ENCODE measurements around the gene ZNF366. TPM values are rescaled to one million over a fixed set of nuclear protein-coding genes. Genes with fewer than 3 reads are reported as not detected.

The ZNF366 gene
- polyA plus RNA-seq, 1 donor from 2014 or later: not detected

DNA sequence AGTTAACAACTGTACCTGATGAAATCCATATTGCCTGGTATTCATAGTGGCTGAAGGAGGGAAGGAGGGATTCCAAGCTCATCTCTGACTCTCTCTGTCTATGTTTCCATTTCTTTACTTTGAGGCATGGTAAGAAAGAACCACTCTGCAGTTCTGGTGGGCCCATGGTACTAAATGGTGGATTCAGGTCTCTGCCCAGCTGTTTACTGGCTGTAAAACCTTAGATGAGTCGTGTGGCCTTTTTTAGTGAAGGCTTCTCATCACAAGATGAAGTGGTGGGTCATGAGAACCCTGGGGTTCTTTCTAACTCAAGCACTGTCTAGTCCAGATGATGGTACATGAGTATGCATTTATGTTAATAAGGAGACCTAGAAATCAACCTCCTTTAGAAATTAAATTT lies 49.7 kb downstream of the ZNF366 start:
- H3K9me3 Mint-ChIP-seq: no peaks in the 10 kb centered on the region
- H3K4me1 Mint-ChIP-seq: peaks cover 5 to 22% (median 8%) of the 10 kb centered on the region in 3 donors
- H3K27me3 Mint-ChIP-seq: no peaks in the 10 kb centered on the region
- H3K27ac Mint-ChIP-seq: no peak overlapping the region
- no peaks in the 10 kb centered on the region for H3K36me3 Mint-ChIP-seq
- H3K4me3 Mint-ChIP-seq: no peak overlapping the region

DNA sequence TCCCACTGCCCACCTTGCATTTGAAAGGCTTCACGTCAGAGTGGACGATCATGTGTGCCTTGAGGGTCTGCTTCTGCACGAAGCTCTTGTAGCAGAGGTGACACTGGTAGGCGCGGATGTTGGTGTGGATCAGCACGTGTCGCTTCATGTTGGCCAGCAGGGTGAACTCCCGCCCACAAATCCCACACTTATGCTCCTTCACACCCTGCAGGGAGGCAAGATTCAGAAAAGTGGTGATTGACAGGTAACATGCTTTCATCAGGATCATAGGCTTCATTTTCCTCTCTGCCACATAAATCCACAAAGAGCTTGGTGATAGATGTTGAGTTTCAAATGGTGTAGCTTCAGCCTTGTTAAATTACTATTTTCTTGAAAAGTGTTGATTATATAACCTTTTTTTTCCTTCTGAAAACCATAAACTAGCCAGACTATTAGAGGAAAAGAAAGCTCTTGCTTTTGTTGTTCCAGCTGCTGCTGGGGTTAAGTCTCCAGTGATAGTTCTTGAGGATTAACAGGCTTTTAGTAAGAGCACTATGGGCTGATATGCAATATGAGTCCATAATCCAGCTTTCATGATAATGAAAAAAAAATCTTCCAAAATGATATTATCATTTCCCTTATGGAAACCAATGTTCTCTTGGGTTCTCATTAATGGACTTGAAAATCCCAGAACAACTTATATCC lies 50.7 kb downstream of the ZNF366 start:
- Mint-ChIP-seq H3K27me3 (no peaks in the 10 kb centered on the region), H3K4me3 (peak overlapping the region in 1 of 4 donors; percentile 52), H3K4me1 (peaks cover 13 to 31% (median 14%) of the 10 kb centered on the region in 3 donors)

DNA sequence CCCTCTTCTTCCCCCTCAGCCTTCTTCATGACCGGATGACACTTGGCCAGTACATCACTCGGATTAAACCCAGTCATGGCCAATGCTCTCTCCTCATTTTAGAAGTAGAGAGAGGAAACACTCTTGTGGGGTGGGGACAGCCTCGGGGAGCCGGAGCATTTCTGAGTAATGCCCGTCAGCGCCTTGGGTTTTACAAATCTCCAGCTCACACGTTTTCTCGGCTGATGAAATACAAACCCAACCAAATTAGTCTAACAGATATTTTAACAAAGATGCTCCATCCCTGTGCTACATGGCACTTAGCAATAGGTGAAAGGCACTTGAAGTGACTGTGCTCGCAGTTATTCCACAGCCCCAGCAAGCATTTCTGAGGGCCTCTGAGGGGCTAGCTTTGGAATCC lies 51.7 kb downstream of the ZNF366 start:
- Mint-ChIP-seq H3K4me3 (no peak overlapping the region), H3K4me1 (peaks cover 20 to 35% (median 22%) of the 10 kb centered on the region in 3 donors), H3K36me3 (no peaks in the 10 kb centered on the region), H3K27ac (no peak overlapping the region), H3K9me3 (no peaks in the 10 kb centered on the region), H3K27me3 (no peaks in the 10 kb centered on the region)

More for the DNA sequence above, 50.7 kb downstream of the ZNF366 start:
- Mint-ChIP-seq H3K27ac (no peak overlapping the region), H3K36me3 (no peaks in the 10 kb centered on the region), H3K9me3 (no peaks in the 10 kb centered on the region)

DNA sequence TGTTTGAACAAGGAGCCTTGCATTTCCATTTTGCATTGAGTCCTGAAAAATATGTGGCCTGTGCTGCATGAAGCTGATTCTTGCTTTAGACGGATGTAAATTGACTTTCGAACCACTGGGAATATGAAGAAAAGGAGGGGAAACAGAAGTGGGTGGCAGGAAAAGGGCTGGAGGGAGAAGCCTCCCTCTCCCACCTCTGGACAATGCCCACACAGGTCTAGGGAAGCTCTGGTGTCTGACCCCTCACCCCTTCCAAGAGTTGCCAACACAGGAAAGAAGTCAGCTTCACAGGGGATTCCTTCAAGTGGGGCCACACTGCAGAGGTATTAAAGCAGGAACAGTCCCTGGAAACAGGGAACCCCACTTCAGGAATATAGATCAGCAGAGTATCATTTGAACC lies 52.2 kb downstream of the ZNF366 start:
- Mint-ChIP-seq H3K9me3 (no peaks in the 10 kb centered on the region), H3K4me1 (peaks cover 20 to 35% (median 23%) of the 10 kb centered on the region in 3 donors), H3K27me3 (no peaks in the 10 kb centered on the region), H3K4me3 (no peak overlapping the region), H3K36me3 (no peaks in the 10 kb centered on the region), H3K27ac (no peak overlapping the region)

DNA sequence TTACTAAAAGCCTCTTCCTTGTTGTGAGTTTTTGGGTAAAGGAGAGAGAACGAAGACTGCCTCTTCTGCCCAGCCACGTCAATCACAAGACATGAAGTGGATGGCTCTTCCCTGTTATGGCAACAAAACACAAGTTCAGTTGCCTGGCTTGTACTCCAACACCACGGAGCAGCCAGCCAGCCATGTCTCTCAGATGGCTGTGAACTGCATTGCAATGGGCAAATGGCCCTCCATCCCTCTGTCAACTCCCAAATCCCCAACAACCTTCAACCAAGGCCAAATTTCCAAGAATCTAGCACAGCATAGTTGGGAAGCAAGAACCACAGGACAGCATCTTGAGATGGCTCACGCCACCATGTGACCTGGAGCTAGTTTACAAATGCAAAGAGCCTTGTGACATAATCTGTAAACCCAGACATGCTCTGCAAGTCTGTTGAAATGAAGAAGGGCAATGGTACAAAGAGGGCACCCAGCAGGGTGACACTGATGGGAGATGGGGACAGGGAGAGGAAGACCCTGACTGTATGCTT lies 53.9 kb downstream of the ZNF366 start:
- peak overlapping the region in 1 of 3 donors; percentile 28 for H3K27ac Mint-ChIP-seq
- no peaks in the 10 kb centered on the region for H3K9me3 Mint-ChIP-seq
- peaks cover 2% of the 10 kb centered on the region for H3K36me3 Mint-ChIP-seq
- no peaks in the 10 kb centered on the region for H3K27me3 Mint-ChIP-seq
- H3K4me1 Mint-ChIP-seq: peaks cover 20 to 34% (median 23%) of the 10 kb centered on the region in 3 donors
- peak overlapping the region in 1 of 4 donors; percentile 90 for H3K4me3 Mint-ChIP-seq

DNA sequence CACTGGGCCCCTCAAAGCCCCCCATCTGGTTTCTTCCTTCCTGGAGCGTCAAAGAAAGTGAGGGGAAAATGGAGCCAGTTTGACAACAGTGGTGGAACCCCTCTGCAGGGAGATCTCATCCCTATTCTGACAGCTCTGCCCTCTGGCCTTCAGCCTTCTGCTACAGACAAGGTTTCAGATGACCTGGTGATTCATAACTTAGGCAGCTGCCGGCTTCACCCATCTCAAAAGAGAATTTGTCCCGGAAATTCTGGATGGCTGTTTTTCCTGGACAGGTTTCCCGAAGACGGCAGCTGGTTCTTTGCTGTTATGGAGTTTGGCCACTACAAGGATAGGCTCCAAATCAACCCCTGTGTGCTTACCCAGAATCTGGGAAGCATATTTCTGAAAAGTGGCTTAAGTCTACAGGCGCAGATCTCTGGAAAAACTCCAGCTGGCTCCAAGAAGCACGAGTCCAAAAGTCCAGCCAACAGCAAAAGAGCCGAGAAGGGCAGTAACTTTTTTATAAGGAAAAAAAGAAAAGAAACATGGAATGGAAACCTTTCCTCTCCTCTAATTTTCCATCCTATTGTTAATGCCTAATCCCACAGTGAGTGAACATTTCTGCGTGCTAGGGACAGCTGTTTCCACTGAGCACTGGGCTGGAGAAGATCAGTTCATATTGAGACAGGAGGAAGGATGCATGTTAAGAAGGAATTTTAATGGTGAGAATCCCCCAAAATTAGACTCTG lies 54.5 kb downstream of the ZNF366 start:
- peak overlapping the region in 2 of 4 donors; percentile 77 to 90 for H3K4me3 Mint-ChIP-seq
- peaks cover 20 to 34% (median 23%) of the 10 kb centered on the region in 3 donors for H3K4me1 Mint-ChIP-seq
- no peaks in the 10 kb centered on the region for H3K27me3 Mint-ChIP-seq
- H3K36me3 Mint-ChIP-seq: peaks cover 2% of the 10 kb centered on the region
- peak overlapping the region in 2 of 3 donors; percentile 46 to 91 for H3K27ac Mint-ChIP-seq
- no peaks in the 10 kb centered on the region for H3K9me3 Mint-ChIP-seq

DNA sequence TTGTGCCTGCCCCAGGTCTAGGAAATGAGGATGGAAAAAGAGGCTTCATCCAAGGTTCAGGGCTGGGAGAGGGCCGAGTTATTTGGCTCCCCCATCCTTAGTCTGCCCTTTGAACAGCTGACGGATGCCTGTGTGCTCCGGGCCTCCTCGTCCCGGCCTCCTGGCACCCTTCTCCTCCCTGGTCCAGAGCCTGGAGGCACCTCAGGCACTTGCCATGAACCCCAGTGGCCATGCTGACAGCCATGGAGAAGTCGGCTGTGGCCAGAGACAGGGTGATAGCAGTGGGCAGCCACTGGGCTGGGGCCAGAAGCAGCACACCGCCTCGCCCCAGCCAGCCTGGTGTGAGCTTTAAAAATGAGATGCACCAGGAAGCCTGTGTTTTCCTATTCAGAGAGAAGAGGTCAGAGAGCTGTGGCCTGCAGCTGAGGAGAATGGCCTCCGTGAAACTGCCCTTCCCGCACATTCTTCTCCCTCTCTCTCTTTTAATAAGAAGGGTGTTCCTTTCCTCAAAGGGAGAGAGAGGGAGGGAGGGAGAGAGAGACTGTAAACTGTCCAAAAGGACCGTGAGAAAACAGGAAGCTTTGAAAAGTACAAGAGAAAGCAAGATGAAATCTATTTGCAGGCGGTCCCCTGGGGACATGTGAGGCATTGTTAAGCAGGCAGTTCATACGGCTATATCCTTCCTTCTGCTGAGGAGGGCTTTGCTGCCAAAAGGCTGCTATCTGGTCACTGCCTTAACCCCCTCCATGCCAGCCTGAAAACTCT lies 55.3 kb downstream of the ZNF366 start:
- peaks cover 20 to 34% (median 23%) of the 10 kb centered on the region in 3 donors for H3K4me1 Mint-ChIP-seq
- H3K36me3 Mint-ChIP-seq: peaks cover 2% of the 10 kb centered on the region
- H3K9me3 Mint-ChIP-seq: no peaks in the 10 kb centered on the region
- no peaks in the 10 kb centered on the region for H3K27me3 Mint-ChIP-seq
- H3K27ac Mint-ChIP-seq: peak overlapping the region; percentile 46 to 91 (median 51)
- H3K4me3 Mint-ChIP-seq: peak overlapping the region; percentile 12 to 90 (median 60)

DNA sequence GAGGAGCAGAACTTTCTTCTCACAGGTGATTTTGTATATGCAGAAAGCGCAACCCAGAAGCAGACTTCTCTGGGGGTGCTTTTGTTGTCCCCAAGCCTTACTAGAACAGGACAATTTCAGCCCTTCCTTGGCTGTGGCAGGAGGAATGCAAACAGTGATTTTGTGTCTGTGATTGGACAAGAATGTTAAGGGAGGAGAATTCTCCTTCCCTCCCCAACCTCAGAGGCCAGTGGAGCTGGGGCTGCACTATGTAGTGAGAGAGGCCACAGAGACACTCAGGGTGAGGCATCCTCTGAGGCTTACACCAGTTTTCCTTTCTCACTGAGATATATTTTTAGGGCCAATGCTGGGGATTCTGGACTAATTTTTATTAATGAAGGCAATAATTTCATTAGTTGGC lies 58.8 kb downstream of the ZNF366 start:
- Mint-ChIP-seq H3K27ac (no peak overlapping the region), H3K4me3 (no peak overlapping the region), H3K4me1 (peaks cover 17 to 25% (median 23%) of the 10 kb centered on the region in 3 donors)

DNA sequence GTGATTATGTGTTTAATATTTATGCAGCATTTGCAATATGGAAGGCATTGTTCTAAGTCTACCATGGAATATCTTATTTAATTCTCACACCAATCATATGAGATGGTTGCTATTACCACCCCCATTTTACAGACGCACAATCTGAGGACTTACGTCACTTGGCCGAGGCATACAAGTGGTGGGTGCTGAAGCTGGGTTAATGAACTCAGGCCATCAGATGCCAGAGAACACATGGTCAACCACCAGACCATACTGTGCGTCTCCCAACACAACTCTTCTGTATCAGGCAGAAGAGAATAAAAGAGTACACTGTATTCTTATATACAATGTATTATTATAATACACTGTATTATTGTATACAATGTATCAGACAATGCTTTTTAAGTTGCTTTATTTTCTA lies 59.5 kb downstream of the ZNF366 start:
- Mint-ChIP-seq H3K4me1 (peaks cover 15 to 19% (median 16%) of the 10 kb centered on the region in 3 donors), H3K9me3 (no peaks in the 10 kb centered on the region), H3K36me3 (peaks cover 2% of the 10 kb centered on the region), H3K27me3 (no peaks in the 10 kb centered on the region), H3K27ac (no peak overlapping the region), H3K4me3 (no peak overlapping the region)

More for the DNA sequence above, 58.8 kb downstream of the ZNF366 start:
- peaks cover 2% of the 10 kb centered on the region for H3K36me3 Mint-ChIP-seq
- H3K27me3 Mint-ChIP-seq: no peaks in the 10 kb centered on the region
- H3K9me3 Mint-ChIP-seq: no peaks in the 10 kb centered on the region

DNA sequence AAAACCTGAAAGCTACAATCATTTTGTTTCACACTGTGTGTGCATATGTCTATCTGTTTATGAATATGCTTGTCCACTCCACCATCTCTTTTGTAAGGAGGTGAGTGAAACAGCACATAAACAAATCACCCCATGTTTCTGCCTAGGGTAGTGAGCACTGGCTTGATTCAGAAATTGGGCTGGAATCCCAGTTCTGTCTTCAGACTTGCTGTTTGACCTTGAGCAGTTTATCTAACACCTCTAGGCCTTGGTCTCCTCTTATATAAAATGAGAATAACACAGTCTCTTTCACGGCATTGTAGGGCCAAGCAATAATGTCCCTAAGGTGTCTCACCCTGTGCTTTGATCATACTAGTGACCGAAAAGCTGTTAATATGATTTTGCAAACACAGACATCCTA lies 61.2 kb downstream of the ZNF366 start:
- H3K4me3 Mint-ChIP-seq: no peak overlapping the region

DNA sequence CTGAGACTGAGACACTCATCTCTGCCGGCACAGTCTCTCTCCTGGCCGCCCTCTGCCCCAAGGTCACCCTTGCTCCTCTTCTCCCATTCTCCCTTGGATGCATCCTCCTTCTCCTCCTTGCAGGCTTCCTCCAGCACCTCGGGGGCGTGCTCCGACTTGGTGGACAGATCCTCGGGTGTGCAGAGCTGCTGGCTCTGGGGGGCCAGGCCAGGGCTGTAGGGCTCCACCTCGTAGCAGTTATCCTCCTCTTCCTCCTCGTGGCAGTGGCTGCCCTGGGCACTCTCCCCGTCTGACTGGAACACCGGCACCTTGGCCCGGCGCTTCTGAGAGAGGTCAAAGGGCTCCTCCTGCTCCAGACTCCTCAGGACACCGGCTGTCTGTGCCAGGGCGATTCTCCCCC lies 63.3 kb downstream of the ZNF366 start:
- peaks cover 0 to 3% (median 0%) of the 10 kb centered on the region in 3 donors for H3K4me1 Mint-ChIP-seq
- no peaks in the 10 kb centered on the region for H3K9me3 Mint-ChIP-seq
- peaks cover 2% of the 10 kb centered on the region for H3K36me3 Mint-ChIP-seq
- no peak overlapping the region for H3K4me3 Mint-ChIP-seq
- H3K27me3 Mint-ChIP-seq: no peaks in the 10 kb centered on the region
- H3K27ac Mint-ChIP-seq: no peak overlapping the region

More for the DNA sequence above, 61.2 kb downstream of the ZNF366 start:
- Mint-ChIP-seq H3K9me3 (no peaks in the 10 kb centered on the region), H3K36me3 (peaks cover 2% of the 10 kb centered on the region), H3K27ac (no peak overlapping the region), H3K4me1 (peaks cover 3 to 5% (median 4%) of the 10 kb centered on the region in 3 donors), H3K27me3 (no peaks in the 10 kb centered on the region)

DNA sequence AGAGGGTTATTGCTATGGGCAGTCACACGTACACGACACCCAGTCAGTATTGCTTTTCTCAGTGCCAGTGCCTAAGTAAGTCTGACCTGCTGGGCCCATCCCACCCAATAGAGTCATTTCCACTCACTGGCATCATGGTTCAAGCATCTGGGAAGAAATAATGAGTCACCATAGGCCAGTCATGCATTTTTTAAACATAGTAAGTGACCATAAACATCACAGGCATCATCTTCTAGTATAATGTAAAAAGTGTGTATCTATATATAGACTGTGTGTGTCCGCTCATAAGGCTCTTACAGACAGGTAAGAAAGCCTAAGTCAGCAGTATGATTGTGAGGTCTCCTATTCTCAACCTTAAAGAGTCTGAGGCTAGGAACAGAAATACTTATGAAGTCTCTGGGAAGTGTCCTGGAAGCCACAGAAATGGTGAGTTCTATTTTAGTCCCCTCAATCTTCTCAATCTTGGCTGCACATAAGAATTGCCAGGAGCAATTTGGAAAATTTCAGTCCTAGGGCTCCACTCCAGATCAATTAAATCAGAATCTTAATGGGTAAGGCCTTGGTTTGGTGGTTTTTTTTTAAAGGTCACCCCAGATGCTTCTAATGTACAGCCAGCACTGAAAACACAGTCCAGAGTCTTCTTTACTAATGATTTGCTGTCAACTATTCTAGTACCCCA lies 65.2 kb downstream of the ZNF366 start:
- H3K9me3 Mint-ChIP-seq: peaks cover 0 to 2% (median 0%) of the 10 kb centered on the region in 3 donors
- H3K4me3 Mint-ChIP-seq: no peak overlapping the region
- no peaks in the 10 kb centered on the region for H3K4me1 Mint-ChIP-seq
- H3K36me3 Mint-ChIP-seq: no peaks in the 10 kb centered on the region
- no peak overlapping the region for H3K27ac Mint-ChIP-seq
- H3K27me3 Mint-ChIP-seq: no peaks in the 10 kb centered on the region

DNA sequence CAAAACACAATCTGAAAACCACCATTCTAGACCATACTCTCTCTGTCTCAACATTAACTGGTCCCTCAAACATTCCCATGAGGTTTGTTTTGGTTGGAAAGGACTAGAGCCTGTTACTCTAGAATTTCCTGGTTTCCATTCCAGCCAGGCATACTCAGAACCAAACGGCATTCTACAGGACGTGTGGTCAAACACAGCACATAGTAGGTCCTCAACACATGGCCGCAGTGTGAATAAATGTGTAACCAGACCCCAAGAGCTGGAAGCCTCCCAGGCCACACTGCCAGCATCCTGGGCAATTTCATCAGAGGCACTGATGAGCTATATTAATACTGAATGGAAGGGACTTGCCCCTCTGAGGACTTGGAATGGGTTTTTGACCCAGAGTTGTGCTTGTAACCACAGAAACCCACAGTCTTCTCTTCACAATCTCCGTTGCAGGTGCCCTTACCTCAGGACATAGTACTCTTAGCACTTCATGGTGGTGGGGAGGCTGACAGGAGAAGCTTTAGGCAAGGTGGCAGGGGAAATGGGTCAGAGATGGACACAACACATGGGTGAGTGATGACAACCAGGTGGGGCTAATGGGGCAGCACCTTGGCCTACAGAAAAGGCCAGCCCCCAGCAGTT lies 66.0 kb downstream of the ZNF366 start:
- Mint-ChIP-seq H3K4me3 (no peak overlapping the region), H3K27ac (no peak overlapping the region), H3K9me3 (peaks cover 0 to 2% (median 0%) of the 10 kb centered on the region in 3 donors), H3K4me1 (no peaks in the 10 kb centered on the region), H3K36me3 (no peaks in the 10 kb centered on the region), H3K27me3 (no peaks in the 10 kb centered on the region)

DNA sequence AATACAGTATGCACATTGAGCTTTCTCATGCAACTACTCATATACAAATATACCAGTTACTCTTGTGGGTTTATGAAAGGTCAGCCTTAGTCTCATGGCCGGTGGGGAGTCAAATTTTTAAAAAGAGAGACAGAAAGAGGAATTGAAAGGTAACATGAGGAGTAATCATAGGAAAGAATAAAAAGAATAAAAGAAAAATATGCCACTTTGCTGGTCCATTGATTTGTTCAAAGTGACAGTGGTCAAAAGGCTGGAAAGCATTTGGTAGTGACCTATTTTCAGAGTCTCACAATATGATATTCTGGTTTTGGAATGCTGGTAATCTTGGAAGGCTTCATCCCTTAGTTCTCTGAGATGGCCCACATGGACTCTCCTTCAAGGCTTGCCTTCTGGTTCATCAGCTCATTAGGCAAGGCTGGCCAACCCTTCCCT lies 67.0 kb downstream of the ZNF366 start:
- Mint-ChIP-seq H3K9me3 (peaks cover 0 to 2% (median 0%) of the 10 kb centered on the region in 3 donors), H3K27me3 (no peaks in the 10 kb centered on the region), H3K27ac (no peak overlapping the region)

More for the DNA sequence above, 67.0 kb downstream of the ZNF366 start:
- Mint-ChIP-seq H3K4me3 (no peak overlapping the region), H3K36me3 (no peaks in the 10 kb centered on the region), H3K4me1 (no peaks in the 10 kb centered on the region)
